NCI-H2171 treated with DMSO at 0.1 percent for 48 hours (cell line): ENCODE data around the gene DCPS.
"Not testable (repeated sequence)": the region's sequence is repeated elsewhere in the genome, so short reads cannot be mapped to it uniquely, and the experiment has no call there.

Experiments used
- DNase-seq: peaks from one replicate; lab custom pipeline; 2025; lab: John Stamatoyannopoulos, UW

The DCPS gene

GRCh38 chr11:126384449-126385070 lies 80.7 kb downstream of the DCPS start:
- DNase-seq: no peak

- DNase-seq: no peak
These were observed 82.3 kb downstream of the DCPS start for GRCh38 chr11:126385991-126386728.

- DNase-seq: not testable (repeated sequence)
These were observed 82.8 kb downstream of the DCPS start for GRCh38 chr11:126386729-126387071.

- DNase-seq: no peak
These were observed 84.0 kb downstream of the DCPS start for GRCh38 chr11:126387857-126388256.

GRCh38 chr11:126390272-126390867 lies 86.5 kb downstream of the DCPS start:
- DNase-seq: no peak

- no peak for DNase-seq
These were observed 87.6 kb downstream of the DCPS start for GRCh38 chr11:126391286-126391954.

GRCh38 chr11:126391970-126392632 lies 88.2 kb downstream of the DCPS start:
- DNase-seq: no peak

- no peak for DNase-seq
These were observed 88.8 kb downstream of the DCPS start for GRCh38 chr11:126392633-126393013.

GRCh38 chr11:126393143-126393542 lies 89.3 kb downstream of the DCPS start:
- DNase-seq: no peak

- no peak for DNase-seq
These were observed 90.2 kb downstream of the DCPS start for GRCh38 chr11:126394036-126394435.

GRCh38 chr11:126394634-126395072 lies 90.8 kb downstream of the DCPS start:
- DNase-seq: not testable (repeated sequence)
